ENCODE measurements around the gene MBD3L1. TPM values are rescaled to one million over a fixed set of nuclear protein-coding genes. Genes with fewer than 3 reads are reported as not detected.

MBD3L1 gene
- total and polyA plus RNA-seq, 2 of the 13 experiments (the other 11 are each of a cell fraction or from before 2014, with no cell fraction given) = not detected

DNA sequence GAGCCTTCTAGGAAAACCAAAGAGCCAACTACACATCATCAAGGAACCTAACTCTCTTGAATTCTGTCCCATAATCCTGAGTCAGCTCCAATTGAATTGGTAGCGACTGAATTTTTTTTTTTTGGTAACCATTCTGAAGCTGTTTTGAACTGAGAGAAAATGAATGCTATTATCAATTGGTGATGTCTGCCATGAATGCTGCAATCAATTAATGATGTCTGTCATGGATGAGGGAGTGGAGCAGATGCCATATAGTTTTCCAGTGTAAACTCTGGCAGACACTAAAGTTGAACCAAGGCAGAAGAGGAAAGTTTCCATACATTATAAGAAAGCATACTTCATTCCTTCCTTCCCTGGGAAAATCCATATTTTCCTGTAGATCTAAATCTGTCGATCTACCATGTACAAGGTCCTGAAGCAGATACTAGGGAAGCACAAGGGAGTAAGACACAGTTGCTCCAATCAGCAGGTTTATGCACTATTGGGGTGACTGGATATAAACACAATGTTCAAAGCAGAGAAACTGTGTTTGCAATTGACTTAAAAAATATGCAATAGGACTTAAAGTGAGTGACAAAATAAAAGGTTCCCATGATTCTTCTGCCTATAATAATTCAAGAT, 48.8 kb downstream of the MBD3L1 start (continued):
- TF ChIP-seq, protein P1, sequence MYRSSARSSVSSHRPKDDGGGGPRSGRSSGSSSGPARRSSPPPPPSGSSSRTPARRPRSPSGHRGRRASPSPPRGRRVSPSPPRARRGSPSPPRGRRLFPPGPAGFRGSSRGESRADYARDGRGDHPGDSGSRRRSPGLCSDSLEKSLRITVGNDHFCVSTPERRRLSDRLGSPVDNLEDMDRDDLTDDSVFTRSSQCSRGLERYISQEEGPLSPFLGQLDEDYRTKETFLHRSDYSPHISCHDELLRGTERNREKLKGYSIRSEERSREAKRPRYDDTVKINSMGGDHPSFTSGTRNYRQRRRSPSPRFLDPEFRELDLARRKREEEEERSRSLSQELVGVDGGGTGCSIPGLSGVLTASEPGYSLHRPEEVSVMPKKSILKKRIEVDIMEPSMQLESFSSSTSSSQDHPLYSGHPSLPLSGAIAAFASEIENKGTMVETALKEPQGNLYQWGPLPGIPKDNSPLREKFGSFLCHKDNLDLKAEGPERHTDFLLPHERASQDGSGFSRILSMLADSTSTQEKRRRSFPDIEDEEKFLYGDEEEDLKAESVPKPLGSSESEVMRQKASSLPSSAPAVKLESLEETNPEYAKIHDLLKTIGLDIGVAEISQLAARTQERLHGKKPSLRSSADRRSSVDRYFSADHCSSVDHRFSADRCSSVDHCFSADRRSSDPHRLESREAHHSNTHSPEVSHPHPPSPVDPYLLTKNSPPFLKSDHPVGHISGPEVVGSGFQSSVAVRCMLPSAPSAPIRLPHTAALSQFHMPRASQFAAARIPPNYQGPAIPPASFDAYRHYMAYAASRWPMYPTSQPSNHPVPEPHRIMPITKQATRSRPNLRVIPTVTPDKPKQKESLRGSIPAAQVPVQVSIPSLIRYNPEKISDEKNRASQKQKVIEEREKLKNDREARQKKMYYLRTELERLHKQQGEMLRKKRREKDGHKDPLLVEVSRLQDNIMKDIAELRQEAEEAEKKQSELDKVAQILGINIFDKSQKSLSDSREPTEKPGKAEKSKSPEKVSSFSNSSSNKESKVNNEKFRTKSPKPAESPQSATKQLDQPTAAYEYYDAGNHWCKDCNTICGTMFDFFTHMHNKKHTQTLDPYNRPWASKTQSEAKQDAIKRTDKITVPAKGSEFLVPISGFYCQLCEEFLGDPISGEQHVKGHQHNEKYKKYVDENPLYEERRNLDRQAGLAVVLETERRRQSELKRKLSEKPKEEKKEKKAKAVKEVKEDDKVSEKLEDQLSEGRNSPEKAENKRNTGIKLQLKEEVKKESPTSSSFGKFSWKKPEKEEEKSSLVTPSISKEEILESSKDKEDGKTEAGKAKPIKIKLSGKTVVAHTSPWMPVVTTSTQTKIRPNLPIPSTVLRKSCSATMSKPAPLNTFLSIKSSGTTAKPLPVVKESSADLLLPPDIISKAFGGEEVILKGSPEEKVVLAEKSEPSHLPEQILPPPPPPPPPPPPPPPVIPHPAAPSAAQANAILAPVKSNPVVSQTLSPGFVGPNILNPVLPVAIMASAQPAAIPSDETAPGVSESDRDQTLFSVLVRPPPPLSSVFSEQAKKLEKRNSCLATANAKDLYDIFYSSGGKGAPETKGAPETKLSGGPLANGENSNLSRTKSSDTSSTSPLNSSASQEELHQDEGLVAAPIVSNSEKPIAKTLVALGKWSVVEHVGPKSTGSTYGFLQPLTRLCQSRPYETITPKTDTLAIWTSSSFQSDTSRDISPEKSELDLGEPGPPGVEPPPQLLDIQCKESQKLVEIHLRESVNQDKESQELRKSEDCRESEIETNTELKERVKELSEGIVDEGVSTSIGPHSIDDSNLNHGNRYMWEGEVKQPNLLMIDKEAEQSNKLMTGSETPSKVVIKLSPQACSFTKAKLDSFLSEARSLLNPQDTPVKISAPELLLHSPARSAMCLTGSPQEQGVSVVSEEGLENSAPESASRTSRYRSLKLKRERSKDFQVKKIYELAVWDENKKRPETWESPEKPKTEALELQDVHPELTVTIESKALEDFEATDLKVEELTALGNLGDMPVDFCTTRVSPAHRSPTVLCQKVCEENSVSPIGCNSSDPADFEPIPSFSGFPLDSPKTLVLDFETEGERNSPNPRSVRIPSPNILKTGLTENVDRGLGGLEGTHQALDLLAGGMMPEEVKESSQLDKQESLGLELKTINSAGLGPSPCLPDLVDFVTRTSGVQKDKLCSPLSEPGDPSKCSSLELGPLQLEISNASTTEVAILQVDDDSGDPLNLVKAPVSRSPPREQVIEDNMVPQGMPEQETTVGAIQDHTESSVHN (CRISPR knock-in tag; IDR thresholded peaks at IDR 0.05) = no peak
- no peak for TF ChIP-seq ZFP36L2 (CRISPR knock-in tag; IDR thresholded peaks at IDR 0.05)
- TF ChIP-seq, protein P2, sequence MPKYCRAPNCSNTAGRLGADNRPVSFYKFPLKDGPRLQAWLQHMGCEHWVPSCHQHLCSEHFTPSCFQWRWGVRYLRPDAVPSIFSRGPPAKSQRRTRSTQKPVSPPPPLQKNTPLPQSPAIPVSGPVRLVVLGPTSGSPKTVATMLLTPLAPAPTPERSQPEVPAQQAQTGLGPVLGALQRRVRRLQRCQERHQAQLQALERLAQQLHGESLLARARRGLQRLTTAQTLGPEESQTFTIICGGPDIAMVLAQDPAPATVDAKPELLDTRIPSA (CRISPR knock-in tag; IDR thresholded peaks at IDR 0.05; ENCODE audit: borderline replicate concordance) = no peak
- TF ChIP-seq, protein P3, sequence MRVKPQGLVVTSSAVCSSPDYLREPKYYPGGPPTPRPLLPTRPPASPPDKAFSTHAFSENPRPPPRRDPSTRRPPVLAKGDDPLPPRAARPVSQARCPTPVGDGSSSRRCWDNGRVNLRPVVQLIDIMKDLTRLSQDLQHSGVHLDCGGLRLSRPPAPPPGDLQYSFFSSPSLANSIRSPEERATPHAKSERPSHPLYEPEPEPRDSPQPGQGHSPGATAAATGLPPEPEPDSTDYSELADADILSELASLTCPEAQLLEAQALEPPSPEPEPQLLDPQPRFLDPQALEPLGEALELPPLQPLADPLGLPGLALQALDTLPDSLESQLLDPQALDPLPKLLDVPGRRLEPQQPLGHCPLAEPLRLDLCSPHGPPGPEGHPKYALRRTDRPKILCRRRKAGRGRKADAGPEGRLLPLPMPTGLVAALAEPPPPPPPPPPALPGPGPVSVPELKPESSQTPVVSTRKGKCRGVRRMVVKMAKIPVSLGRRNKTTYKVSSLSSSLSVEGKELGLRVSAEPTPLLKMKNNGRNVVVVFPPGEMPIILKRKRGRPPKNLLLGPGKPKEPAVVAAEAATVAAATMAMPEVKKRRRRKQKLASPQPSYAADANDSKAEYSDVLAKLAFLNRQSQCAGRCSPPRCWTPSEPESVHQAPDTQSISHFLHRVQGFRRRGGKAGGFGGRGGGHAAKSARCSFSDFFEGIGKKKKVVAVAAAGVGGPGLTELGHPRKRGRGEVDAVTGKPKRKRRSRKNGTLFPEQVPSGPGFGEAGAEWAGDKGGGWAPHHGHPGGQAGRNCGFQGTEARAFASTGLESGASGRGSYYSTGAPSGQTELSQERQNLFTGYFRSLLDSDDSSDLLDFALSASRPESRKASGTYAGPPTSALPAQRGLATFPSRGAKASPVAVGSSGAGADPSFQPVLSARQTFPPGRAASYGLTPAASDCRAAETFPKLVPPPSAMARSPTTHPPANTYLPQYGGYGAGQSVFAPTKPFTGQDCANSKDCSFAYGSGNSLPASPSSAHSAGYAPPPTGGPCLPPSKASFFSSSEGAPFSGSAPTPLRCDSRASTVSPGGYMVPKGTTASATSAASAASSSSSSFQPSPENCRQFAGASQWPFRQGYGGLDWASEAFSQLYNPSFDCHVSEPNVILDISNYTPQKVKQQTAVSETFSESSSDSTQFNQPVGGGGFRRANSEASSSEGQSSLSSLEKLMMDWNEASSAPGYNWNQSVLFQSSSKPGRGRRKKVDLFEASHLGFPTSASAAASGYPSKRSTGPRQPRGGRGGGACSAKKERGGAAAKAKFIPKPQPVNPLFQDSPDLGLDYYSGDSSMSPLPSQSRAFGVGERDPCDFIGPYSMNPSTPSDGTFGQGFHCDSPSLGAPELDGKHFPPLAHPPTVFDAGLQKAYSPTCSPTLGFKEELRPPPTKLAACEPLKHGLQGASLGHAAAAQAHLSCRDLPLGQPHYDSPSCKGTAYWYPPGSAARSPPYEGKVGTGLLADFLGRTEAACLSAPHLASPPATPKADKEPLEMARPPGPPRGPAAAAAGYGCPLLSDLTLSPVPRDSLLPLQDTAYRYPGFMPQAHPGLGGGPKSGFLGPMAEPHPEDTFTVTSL (CRISPR knock-in tag; IDR thresholded peaks at IDR 0.05; ENCODE audit: borderline replicate concordance) = no peak
- no peak for TF ChIP-seq BRCA1 (CRISPR knock-in tag; IDR thresholded peaks at IDR 0.05)
- TF ChIP-seq CHD2 (IDR thresholded peaks at IDR 0.05; ENCODE audit: low read depth, low read length) = no peak
- no peak for TF ChIP-seq ZC3H13 (CRISPR knock-in tag; IDR thresholded peaks at IDR 0.05)
- TF ChIP-seq, protein P4, sequence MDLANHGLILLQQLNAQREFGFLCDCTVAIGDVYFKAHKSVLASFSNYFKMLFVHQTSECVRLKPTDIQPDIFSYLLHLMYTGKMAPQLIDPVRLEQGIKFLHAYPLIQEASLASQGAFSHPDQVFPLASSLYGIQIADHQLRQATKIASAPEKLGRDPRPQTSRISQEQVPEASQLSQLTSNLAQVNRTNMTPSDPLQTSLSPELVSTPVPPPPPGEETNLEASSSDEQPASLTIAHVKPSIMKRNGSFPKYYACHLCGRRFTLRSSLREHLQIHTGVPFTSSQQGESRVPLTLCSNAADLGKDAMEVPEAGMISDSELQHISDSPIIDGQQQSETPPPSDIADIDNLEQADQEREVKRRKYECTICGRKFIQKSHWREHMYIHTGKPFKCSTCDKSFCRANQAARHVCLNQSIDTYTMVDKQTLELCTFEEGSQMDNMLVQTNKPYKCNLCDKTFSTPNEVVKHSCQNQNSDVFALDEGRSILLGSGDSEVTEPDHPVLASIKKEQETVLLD (CRISPR knock-in tag; IDR thresholded peaks at IDR 0.05; ENCODE audit: low read depth) = no peak
- no peak for TF ChIP-seq GLI4 (CRISPR knock-in tag; IDR thresholded peaks at IDR 0.05; ENCODE audit: borderline replicate concordance)

Measured in HepG2 (cell line).